H9 (cell line): ENCODE measurements around the gene MARVELD1. TPM values are rescaled to one million over a fixed set of nuclear protein-coding genes. Genes with fewer than 3 reads are reported as not detected.

Source experiments
- DNase-seq: peaks from one replicate; pipeline ENCODE4 v3.0.0-alpha.2; 2017
- H2AFZ ChIP-seq: one replicate; pipeline ENCODE4 v1.6.1; 2013; ENCODE audit warnings: mild to moderate bottlenecking, low read length, control low read depth, moderate library complexity
- H2AK5ac ChIP-seq: 2 replicates; pipeline ENCODE4 v1.6.1; 2013; ENCODE audit warnings: low read length, control low read depth, mixed read lengths; ENCODE audit not compliant: insufficient read length
- H2BK120ac ChIP-seq: one replicate; pipeline ENCODE4 v1.6.1; 2013; ENCODE audit warnings: low read depth, mild to moderate bottlenecking, low read length, control low read depth, inconsistent platforms; ENCODE audit not compliant: poor library complexity, severe bottlenecking
- H2BK12ac ChIP-seq: 2 replicates; pipeline ENCODE4 v1.6.1; 2013; ENCODE audit warnings: low read length, control low read depth, mixed read lengths, low read depth; ENCODE audit not compliant: insufficient read length
- H2BK15ac ChIP-seq: 2 replicates; pipeline ENCODE4 v1.6.1; 2013; ENCODE audit warnings: low read depth, low read length, control low read depth
- H2BK20ac ChIP-seq: one replicate; pipeline ENCODE4 v1.6.1; 2013; ENCODE audit warnings: low read depth, mild to moderate bottlenecking, low read length, control low read depth, inconsistent platforms; ENCODE audit not compliant: poor library complexity, severe bottlenecking
- H2BK5ac ChIP-seq: 2 replicates; pipeline ENCODE4 v1.6.1; 2013; ENCODE audit warnings: low read length, control low read depth, mixed read lengths; ENCODE audit not compliant: insufficient read length
- H3K14ac ChIP-seq: 2 replicates; pipeline ENCODE4 v1.6.1; 2013; ENCODE audit warnings: low read length, control low read depth; ENCODE audit not compliant: insufficient read depth
- H3K18ac ChIP-seq: 2 replicates; pipeline ENCODE4 v1.6.1; 2013; ENCODE audit warnings: low read depth, mild to moderate bottlenecking, mixed read lengths, low read length, control low read depth; ENCODE audit not compliant: insufficient read length
- H3K23ac ChIP-seq: 2 replicates; pipeline ENCODE4 v1.6.1; 2013; ENCODE audit warnings: low read length, control low read depth, mixed read lengths, low read depth; ENCODE audit not compliant: insufficient read length
- H3K23me2 ChIP-seq: 2 replicates; pipeline ENCODE4 v1.6.1; 2013; ENCODE audit warnings: low read depth, mild to moderate bottlenecking, mixed read lengths, low read length, control low read depth; ENCODE audit not compliant: insufficient read length, poor library complexity, severe bottlenecking
- H3K27ac ChIP-seq: 2 replicates; pipeline ENCODE4 v1.5.1; 2013; ENCODE audit warnings: low read length, control low read depth, mixed read lengths, low read depth; ENCODE audit not compliant: insufficient read length
- H3K27me3 ChIP-seq: 2 replicates; pipeline ENCODE4 v1.6.1; 2013; ENCODE audit warnings: low read length, control low read depth, inconsistent platforms; ENCODE audit not compliant: insufficient read depth
- H3K4ac ChIP-seq: 2 replicates; pipeline ENCODE4 v1.6.1; 2013; ENCODE audit warnings: low read depth, mild to moderate bottlenecking, control low read depth, inconsistent platforms, low read length, moderate library complexity
- H3K4me1 ChIP-seq: 2 replicates; pipeline ENCODE4 v1.6.1; 2013; ENCODE audit warnings: low read length, control low read depth, inconsistent platforms; ENCODE audit not compliant: insufficient read depth
- H3K4me2 ChIP-seq: 2 replicates; pipeline ENCODE4 v1.6.1; 2013; ENCODE audit warnings: low read length, control low read depth, mixed read lengths; ENCODE audit not compliant: insufficient read length, insufficient read depth
- H3K56ac ChIP-seq: 2 replicates; pipeline ENCODE4 v1.6.1; 2013; ENCODE audit warnings: low read depth, mild to moderate bottlenecking, mixed read lengths, low read length, control low read depth; ENCODE audit not compliant: insufficient read length
- H3K79me1 ChIP-seq: 2 replicates; pipeline ENCODE4 v1.6.1; 2013; ENCODE audit warnings: low read depth, mild to moderate bottlenecking, moderate library complexity, low read length, control low read depth, inconsistent platforms; ENCODE audit not compliant: insufficient read depth, poor library complexity, severe bottlenecking
- H3K79me2 ChIP-seq: 2 replicates; pipeline ENCODE4 v1.6.1; 2013; ENCODE audit warnings: low read length, control low read depth, inconsistent platforms; ENCODE audit not compliant: insufficient read depth
- H3K9ac ChIP-seq: 2 replicates; pipeline ENCODE4 v1.6.1; 2013; ENCODE audit warnings: low read length, control low read depth, mixed read lengths; ENCODE audit not compliant: insufficient read length; ENCODE audit errors: extremely low read depth
- H3K9me3 ChIP-seq: one replicate; pipeline ENCODE4 v1.6.1; 2013; ENCODE audit warnings: low read depth, low read length, inconsistent platforms; ENCODE audit not compliant: control insufficient read depth
- H3T11ph ChIP-seq: one replicate; pipeline ENCODE4 v1.6.1; 2013; ENCODE audit warnings: mild to moderate bottlenecking, low read length, control low read depth, inconsistent platforms
- H4K20me1 ChIP-seq: one replicate; pipeline ENCODE4 v1.6.1; 2013; ENCODE audit not compliant: control insufficient read depth, insufficient read length, insufficient read depth
- H4K5ac ChIP-seq: 2 replicates; pipeline ENCODE4 v1.6.1; 2013; ENCODE audit warnings: low read depth, mild to moderate bottlenecking, mixed read lengths, low read length, control low read depth; ENCODE audit not compliant: insufficient read length
- H4K8ac ChIP-seq: replicated peaks from 2 replicates; pipeline ENCODE4 v1.6.1; 2013; ENCODE audit warnings: low read length, control low read depth, mixed read lengths, low read depth; ENCODE audit not compliant: insufficient read length
- H4K91ac ChIP-seq: 2 replicates; pipeline ENCODE4 v1.6.1; 2013; ENCODE audit warnings: low read depth, mild to moderate bottlenecking, moderate library complexity, mixed read lengths, low read length, control low read depth; ENCODE audit not compliant: insufficient read length
- H3K27ac Mint-ChIP-seq, 3 experiments: 2 replicates in 2 of 3; 3 replicates in 1 of 3; pipeline ENCODE4 v1.8.0; 2020 to 2021; ENCODE audit warnings: mixed read lengths in 3 of 3, mild to moderate bottlenecking in 1 of 3, moderate library complexity in 1 of 3
- H3K27me3 Mint-ChIP-seq: 2 replicates; pipeline ENCODE4 v1.8.0; 2021; ENCODE audit warnings: low read depth, mild to moderate bottlenecking, moderate library complexity, mixed read lengths
- H3K36me3 Mint-ChIP-seq, 3 experiments: 2 replicates in 2 of 3; 3 replicates in 1 of 3; pipeline ENCODE4 v1.8.0; 2020 to 2021; ENCODE audit warnings: low read depth in 3 of 3, mixed read lengths in 3 of 3; ENCODE audit not compliant: insufficient read depth in 1 of 3
- H3K4me1 Mint-ChIP-seq, 2 experiments: 2 replicates each; pipeline ENCODE4 v1.8.0; 2020; ENCODE audit warnings: mixed read lengths in 2 of 2
- H3K4me3 Mint-ChIP-seq, 2 experiments: 2 replicates in 1 of 2; 3 replicates in 1 of 2; pipeline ENCODE4 v1.8.0; 2020 to 2021; ENCODE audit warnings: mild to moderate bottlenecking in 2 of 2, mixed read lengths in 2 of 2, moderate library complexity in 1 of 2
- H3K9me3 Mint-ChIP-seq, 2 experiments: 2 replicates in 1 of 2; 3 replicates in 1 of 2; pipeline ENCODE4 v1.8.0; 2020; ENCODE audit warnings: mild to moderate bottlenecking in 2 of 2, mixed read lengths in 2 of 2, moderate library complexity in 1 of 2
- WGBS: extraction: QIAGEN DNeasy Blood & Tissue Kit; methylation state at CpG from one replicate; pipeline ENCODE4 v1.1.7; 2013; ENCODE audit warnings: missing lambda C conversion rate, low lambda C conversion rate, mixed read lengths; ENCODE audit not compliant: insufficient read length; ENCODE audit errors: extremely low coverage; 5-methylcytosine and 5-hydroxymethylcytosine counted together
- total RNA-seq: library from RNA; stranded (reverse); gene quantifications from 2 replicates; pipeline ENCODE4 v1.2.1, GENCODE V29; 2021
- TF ChIP-seq, protein P1 (sequence below): fragments of 200-600 bp; sonication (generic); conservative IDR thresholded peaks from 3 replicates; pipeline ENCODE4 v1.8.0; 2021; ENCODE audit warnings: antibody characterized with exemption, mild to moderate bottlenecking

The MARVELD1 gene
- total RNA-seq, 1 experiment from 2014 or later = 26.7 TPM

DNA sequence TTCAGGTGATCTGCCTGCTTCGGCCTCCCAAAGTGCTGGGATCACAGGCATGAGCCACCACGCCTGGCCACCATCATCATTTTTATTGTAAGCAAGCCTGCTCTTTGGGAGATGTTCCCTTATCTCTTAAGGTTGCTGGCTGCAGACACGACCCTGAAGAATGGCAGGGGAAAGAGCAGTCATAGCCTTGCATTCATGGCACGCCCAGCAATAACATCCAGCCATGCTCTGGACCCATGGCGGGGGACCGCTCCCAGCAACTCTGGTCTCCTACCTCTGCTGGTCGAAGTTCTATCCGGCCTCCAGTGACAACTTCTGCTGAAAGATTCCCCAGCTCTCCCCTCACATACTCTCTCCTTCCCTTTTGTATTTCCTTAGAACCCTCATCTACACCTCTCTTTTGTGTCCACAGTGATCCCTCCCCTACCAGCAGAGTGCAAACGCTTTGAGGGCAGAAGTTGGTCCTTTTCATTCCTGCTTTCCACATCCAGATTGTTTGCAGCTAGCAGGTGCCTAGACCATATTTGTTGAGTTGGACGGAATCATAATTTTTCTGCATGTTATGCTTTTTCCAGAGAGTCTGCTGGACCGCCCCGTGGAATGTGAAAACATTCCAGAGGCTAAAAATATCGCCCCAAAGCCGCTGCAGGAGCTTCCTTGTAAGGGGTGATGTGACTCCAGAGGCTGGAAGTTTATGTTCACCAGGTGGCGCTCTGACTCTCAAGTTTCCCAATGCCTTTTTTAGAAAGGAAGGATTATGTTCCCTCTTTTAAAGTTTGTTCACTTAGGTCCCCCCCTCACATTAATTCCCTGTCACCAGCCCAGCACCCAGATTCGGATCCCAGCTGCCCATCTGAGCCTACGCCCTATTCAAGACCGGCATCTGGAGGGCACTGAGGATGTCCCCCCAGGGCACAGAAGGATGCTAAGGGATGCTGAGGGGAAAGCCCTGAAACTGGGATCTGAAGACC lies 4.3 kb upstream of the MARVELD1 start:
- H3K79me2 ChIP-seq = no peaks in the 10 kb centered on the region
- no peak overlapping the region for H4K8ac ChIP-seq
- WGBS = no CpG with 5 or more reads among the region's 18 CpGs
- no peak overlapping the region for H4K5ac ChIP-seq
- peaks cover 11% of the 10 kb centered on the region for H3K27me3 Mint-ChIP-seq
- H3K4me1 ChIP-seq = peaks cover 4% of the 10 kb centered on the region; the same call in 1 of the 2 replicates
- peak overlapping the region; percentile 1 for H3K18ac ChIP-seq
- peaks cover 9% of the 10 kb centered on the region for H3K23me2 ChIP-seq
- H3K27ac Mint-ChIP-seq = peak overlapping the region in 1 of 3 experiments; percentile 25; a peak in 1 of 7 replicates
- no peak overlapping the region for H3K56ac ChIP-seq
- no peak overlapping the region for H2BK12ac ChIP-seq
- no peak overlapping the region for H4K91ac ChIP-seq
- H3K9me3 Mint-ChIP-seq = no peaks in the 10 kb centered on the region; a peak in 1 of 5 replicates
- H2BK5ac ChIP-seq = no peak overlapping the region
- no peak overlapping the region for H3K4me3 Mint-ChIP-seq
- no peaks in the 10 kb centered on the region for H3K79me1 ChIP-seq
- no peak overlapping the region for H3K23ac ChIP-seq
- H3K9me3 ChIP-seq = no peaks in the 10 kb centered on the region
- no peaks in the 10 kb centered on the region for H3K27me3 ChIP-seq
- no peak overlapping the region for H2BK15ac ChIP-seq
- no peak overlapping the region for H2BK120ac ChIP-seq
- no peak overlapping the region for H3K4ac ChIP-seq
- peaks cover 17 to 21% of the 10 kb centered on the region in 2 experiments for H3K4me1 Mint-ChIP-seq
- H3K9ac ChIP-seq = no peak overlapping the region
- no peaks in the 10 kb centered on the region for H4K20me1 ChIP-seq
- no peak overlapping the region for H3K14ac ChIP-seq
- H2AFZ ChIP-seq = no peak overlapping the region
- no peak overlapping the region for H3T11ph ChIP-seq
- H3K27ac ChIP-seq = no peak overlapping the region
- TF ChIP-seq, protein P1, sequence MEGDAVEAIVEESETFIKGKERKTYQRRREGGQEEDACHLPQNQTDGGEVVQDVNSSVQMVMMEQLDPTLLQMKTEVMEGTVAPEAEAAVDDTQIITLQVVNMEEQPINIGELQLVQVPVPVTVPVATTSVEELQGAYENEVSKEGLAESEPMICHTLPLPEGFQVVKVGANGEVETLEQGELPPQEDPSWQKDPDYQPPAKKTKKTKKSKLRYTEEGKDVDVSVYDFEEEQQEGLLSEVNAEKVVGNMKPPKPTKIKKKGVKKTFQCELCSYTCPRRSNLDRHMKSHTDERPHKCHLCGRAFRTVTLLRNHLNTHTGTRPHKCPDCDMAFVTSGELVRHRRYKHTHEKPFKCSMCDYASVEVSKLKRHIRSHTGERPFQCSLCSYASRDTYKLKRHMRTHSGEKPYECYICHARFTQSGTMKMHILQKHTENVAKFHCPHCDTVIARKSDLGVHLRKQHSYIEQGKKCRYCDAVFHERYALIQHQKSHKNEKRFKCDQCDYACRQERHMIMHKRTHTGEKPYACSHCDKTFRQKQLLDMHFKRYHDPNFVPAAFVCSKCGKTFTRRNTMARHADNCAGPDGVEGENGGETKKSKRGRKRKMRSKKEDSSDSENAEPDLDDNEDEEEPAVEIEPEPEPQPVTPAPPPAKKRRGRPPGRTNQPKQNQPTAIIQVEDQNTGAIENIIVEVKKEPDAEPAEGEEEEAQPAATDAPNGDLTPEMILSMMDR = peak; percentile 81
- no peak overlapping the region for H3K4me2 ChIP-seq
- H2AK5ac ChIP-seq = no peak overlapping the region
- peak; percentile 70 for DNase-seq
- no peak overlapping the region for H2BK20ac ChIP-seq
- peaks cover 0 to 2% (median 0%) of the 10 kb centered on the region in 3 experiments; a peak in 2 of 7 replicates for H3K36me3 Mint-ChIP-seq
